Naive B cell (primary cell): ENCODE results near the gene COX5B. TPM values are rescaled to one million over a fixed set of nuclear protein-coding genes. Genes with fewer than 3 reads are reported as not detected.
"Not testable (repeated sequence)": the region's sequence is repeated elsewhere in the genome, so short reads cannot be mapped to it uniquely, and the experiment has no call there.

Source experiments
- ATAC-seq, 2 donors: fragments of 150-1000 bp; cut with Tn5 transposase; 2 replicates each; pipeline ENCODE4 v1.10.0; 2021; ENCODE audit warnings: low read depth in 2 of 2, mild to moderate bottlenecking in 2 of 2, moderate library complexity in 2 of 2
- DNase-seq: peaks from one replicate; pipeline ENCODE4 v3.0.0; 2022
- H3K27ac Mint-ChIP-seq, 6 donors: one replicate each; pipeline ENCODE4 v1.8.0; 2020 to 2022; ENCODE audit warnings: mild to moderate bottlenecking in 6 of 6, mixed read lengths in 6 of 6, moderate library complexity in 5 of 6, inconsistent platforms in 2 of 6
- H3K27me3 Mint-ChIP-seq, 3 donors: one replicate each; pipeline ENCODE4 v1.8.0; 2021 to 2022; ENCODE audit warnings: mixed read lengths in 3 of 3, mild to moderate bottlenecking in 1 of 3
- H3K36me3 Mint-ChIP-seq, 2 donors: one replicate each; pipeline ENCODE4 v1.8.0; 2020 to 2022; ENCODE audit warnings: mixed read lengths in 2 of 2, inconsistent platforms in 1 of 2, mild to moderate bottlenecking in 1 of 2
- H3K4me1 Mint-ChIP-seq, 3 donors: one replicate each; pipeline ENCODE4 v1.8.0; 2020 to 2022; ENCODE audit warnings: mixed read lengths in 3 of 3, inconsistent platforms in 1 of 3, mild to moderate bottlenecking in 1 of 3, moderate library complexity in 1 of 3
- H3K4me3 Mint-ChIP-seq, 8 donors: one replicate each; pipeline ENCODE4 v1.8.0; 2020 to 2022; ENCODE audit warnings: mild to moderate bottlenecking in 8 of 8, mixed read lengths in 8 of 8, moderate library complexity in 8 of 8, inconsistent platforms in 2 of 8
- H3K9me3 Mint-ChIP-seq, 7 donors: one replicate each; pipeline ENCODE4 v1.8.0; 2020 to 2022; ENCODE audit warnings: mixed read lengths in 7 of 7, mild to moderate bottlenecking in 5 of 7, inconsistent platforms in 2 of 7, moderate library complexity in 1 of 7
- polyA plus RNA-seq, 6 donors: library from polyadenylated mRNA; unstranded; fragments of 300-500 nt; fragmentation: Illumina TruSeq; gene quantifications; one replicate each; pipeline ENCODE4 v1.2.3, GENCODE V29; 2021; ENCODE audit warnings: low read depth in 6 of 6

COX5B gene
- polyA plus RNA-seq, 6 donors from 2014 or later, result 280 to 362 (median 320) TPM

DNA sequence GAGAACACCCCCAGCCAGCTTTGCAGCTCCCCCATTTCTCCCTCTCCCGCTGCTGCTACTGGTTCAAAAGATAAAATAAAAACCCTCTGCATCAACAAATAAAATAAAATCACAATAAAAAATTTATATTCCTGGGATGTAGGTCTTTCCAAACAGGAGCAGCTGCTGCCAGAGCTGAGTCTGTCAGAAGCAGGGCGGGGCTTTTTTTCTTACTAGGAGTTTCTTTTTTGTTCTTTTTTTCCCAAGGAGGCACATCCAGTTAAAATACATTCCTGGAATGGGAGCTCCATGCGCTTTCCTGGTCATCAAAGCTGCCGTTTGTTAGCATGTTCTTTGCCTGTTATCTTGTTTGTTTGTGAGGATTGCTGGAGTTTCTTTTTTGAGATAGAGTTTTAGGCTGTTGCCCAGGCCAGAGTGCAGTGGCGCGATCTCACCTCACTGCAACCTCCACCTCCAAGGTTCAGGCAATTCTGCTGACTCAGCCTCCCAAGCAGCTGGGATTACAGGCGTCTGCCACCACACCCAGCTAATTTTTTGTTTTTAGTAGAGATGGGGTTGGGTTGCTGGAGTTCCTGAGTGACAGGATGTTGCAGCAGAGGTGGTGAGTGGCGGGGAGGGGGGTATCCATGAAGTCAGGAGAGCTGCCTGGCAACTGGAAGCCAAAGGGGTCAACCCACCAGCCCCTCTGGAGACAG lies 20.4 kb upstream of the COX5B start:
- ATAC-seq, DNase-seq, H3K36me3 Mint-ChIP-seq, H3K4me1 Mint-ChIP-seq, H3K27ac Mint-ChIP-seq, H3K9me3 Mint-ChIP-seq, H3K4me3 Mint-ChIP-seq: not testable (repeated sequence)
- peaks cover 0 to 20% (median 5%) of the 10 kb centered on the region in 3 donors for H3K27me3 Mint-ChIP-seq

DNA sequence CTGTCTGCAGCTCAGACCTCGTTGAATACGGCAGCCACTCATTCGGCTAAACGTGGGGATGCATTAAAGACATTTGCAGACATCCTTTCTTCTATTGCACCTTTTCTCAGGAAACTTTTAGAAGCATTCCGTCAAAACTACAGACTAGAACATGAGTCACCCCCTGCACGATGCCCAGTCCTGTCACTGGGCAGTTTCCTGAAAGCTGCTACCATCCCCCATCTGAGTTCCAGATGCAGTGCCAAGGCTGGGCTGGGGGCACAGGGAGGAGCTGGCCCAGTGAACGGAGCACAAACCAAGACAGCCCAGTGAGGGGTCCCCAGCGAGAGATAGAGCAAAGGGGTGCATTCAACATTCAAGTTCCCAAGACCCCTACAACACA lies 19.8 kb upstream of the COX5B start:
- peaks cover under 1 to 24% (median 8%) of the 10 kb centered on the region in 3 donors for H3K27me3 Mint-ChIP-seq
- not testable (repeated sequence) for H3K36me3 Mint-ChIP-seq

DNA sequence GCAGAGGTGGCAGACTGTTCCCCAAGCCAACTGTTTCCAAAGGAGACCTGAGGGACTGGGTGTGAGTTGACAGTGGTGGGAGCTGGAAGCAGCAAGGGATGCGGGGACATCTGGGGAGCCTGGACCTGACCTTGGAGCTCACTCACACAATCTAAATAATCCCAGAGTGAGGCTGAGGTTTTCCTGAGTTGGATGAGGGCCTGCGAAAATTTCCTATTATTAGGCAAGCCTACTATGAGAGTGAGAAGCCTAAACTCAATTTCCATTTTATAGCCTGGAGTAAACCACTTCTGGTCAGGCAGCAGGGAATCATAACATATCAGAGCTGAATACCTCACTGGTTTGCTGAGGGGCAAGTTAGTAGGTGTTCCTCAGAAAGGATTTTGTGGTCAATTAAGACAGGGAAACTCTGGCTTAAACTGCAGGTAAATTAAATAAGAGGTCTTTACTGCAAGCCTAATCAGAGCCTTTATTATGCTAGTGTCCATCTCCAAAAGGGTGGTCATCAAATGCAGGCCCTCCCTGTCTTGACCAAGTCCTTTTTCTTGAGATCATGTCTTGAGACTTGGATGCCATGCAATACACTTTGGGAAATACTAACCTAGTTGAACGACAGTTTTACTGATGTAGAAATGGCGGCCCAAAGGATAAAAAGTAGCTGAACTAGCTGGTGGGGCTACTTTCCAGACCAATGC lies 1.7 kb upstream of the COX5B start:
- ATAC-seq (no peak), DNase-seq (no peak)
- no peaks in the 10 kb centered on the region for H3K9me3 Mint-ChIP-seq
- H3K36me3 Mint-ChIP-seq, result peaks cover 6 to 8% of the 10 kb centered on the region in 2 donors
- H3K27me3 Mint-ChIP-seq, result peaks cover 4 to 7% (median 6%) of the 10 kb centered on the region in 3 donors
- H3K4me3 Mint-ChIP-seq, result peak overlapping the region in 3 of 8 donors; percentile 13 to 93 (median 56)
- peaks cover 22 to 29% (median 26%) of the 10 kb centered on the region in 3 donors for H3K4me1 Mint-ChIP-seq
- H3K27ac Mint-ChIP-seq, result no peak overlapping the region

More for the DNA sequence above, 19.8 kb upstream of the COX5B start:
- not testable (repeated sequence) for H3K9me3 Mint-ChIP-seq, H3K27ac Mint-ChIP-seq, DNase-seq, H3K4me1 Mint-ChIP-seq, H3K4me3 Mint-ChIP-seq, ATAC-seq

DNA sequence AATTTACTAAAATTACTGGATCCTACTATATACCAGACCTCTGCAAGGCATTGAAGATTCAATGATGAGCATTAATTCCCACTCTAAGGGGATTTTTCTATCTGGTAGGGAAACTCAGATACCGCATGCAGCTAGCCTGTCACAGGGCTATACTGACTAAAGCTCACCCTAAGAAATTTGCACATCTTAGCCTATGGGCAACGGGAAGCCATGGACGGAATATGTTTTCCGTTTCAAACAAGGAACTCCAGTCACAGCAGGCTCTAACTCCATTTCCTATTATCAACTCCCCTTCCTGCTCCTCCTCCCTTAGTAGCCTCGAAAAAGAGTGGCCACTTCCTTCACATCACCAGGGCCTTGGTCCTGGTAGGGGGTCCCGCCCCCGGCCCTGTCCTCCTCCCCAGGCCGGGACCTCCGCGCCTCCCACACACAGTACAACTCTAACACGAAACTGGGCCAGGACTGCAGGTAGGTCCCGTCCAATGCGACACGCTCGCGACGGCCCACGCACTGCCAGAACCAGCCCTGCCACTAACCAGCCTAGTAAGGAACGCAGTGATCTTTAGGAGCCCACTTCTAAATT lies 659 bp upstream of the COX5B start:
- Mint-ChIP-seq H3K36me3 (peaks cover 6 to 8% of the 10 kb centered on the region in 2 donors), H3K4me1 (peaks cover 22 to 32% (median 29%) of the 10 kb centered on the region in 3 donors), H3K4me3 (peak overlapping the region; percentile 93 to 98 (median 96)), H3K27ac (peak overlapping the region; percentile 89 to 99 (median 96)), H3K27me3 (no peaks in the 10 kb centered on the region), H3K9me3 (no peaks in the 10 kb centered on the region)
- ATAC-seq (peak; percentile 42 to 45), DNase-seq (no peak)

DNA sequence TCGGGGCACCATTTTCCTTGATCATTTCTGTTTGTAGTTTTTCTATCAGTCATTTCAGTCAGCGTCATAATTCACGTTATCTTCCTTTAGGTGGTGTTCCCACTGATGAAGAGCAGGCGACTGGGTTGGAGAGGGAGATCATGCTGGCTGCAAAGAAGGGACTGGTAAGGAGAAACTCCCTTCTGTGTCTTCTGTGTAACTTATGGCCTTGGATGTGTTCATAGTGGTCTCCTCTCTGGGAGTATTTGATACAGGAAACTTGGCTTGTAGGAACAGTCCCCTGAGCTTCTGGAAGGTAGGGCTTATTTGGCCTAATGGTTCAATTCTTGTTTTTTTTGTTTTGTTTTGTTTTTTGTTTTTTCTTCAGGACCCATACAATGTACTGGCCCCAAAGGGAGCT lies 1.1 kb downstream of the COX5B start:
- peaks cover 22 to 32% (median 31%) of the 10 kb centered on the region in 3 donors for H3K4me1 Mint-ChIP-seq
- DNase-seq (no peak), ATAC-seq (no peak)
- peak overlapping the region; percentile 93 to 98 (median 96) for H3K4me3 Mint-ChIP-seq
- H3K36me3 Mint-ChIP-seq, result peaks cover 8 to 11% of the 10 kb centered on the region in 2 donors
- no peaks in the 10 kb centered on the region for H3K27me3 Mint-ChIP-seq
- H3K27ac Mint-ChIP-seq, result peak overlapping the region; percentile 36 to 90 (median 76)
- H3K9me3 Mint-ChIP-seq, result no peaks in the 10 kb centered on the region

DNA sequence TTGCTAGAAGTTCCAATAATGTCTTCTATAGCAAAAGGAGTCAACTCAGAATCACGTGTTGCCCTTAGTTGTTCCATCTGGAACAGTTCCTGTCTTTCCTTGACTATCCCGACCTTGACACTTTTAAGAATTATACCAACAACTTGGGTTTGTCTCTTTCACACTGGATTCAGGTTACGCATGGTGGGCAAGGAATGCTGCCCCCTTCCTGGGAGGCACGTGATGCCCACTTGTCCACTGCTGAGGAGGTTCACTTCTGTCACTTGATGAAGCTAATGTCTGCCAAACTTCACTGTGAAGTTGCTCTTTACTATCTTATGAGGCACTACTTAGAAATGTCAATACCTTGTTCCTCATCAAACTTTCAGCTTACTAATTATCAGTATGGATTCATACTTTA lies 5.3 kb downstream of the COX5B start:
- Mint-ChIP-seq H3K9me3 (no peaks in the 10 kb centered on the region), H3K27me3 (no peaks in the 10 kb centered on the region), H3K36me3 (peaks cover 8 to 11% of the 10 kb centered on the region in 2 donors), H3K27ac (peak overlapping the region in 2 of 6 donors; percentile 22 to 87), H3K4me3 (peak overlapping the region in 1 of 8 donors; percentile 78), H3K4me1 (peaks cover 19 to 23% (median 21%) of the 10 kb centered on the region in 3 donors)
- no peak for ATAC-seq
- no peak for DNase-seq

DNA sequence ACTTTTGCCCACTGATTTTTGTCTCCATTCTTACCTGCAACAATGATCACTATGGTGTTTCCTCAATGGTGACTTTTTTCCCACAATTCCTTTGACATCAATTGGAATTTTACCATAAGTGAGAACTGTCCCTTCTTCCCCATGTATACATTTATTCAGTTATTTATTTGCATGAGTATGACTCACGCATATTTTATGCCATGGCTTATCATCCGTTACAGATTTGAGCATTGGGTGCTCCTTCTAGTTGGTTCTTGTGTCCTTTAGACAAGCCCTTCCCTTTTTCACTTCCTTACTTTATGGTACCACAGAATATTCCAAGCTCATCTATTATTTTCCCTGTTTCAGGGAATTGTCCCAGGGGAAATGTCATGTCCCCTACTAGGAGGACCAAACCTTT lies 7.6 kb downstream of the COX5B start:
- H3K4me3 Mint-ChIP-seq, result peak overlapping the region in 1 of 8 donors; percentile 57
- peaks cover 7% of the 10 kb centered on the region in 2 donors for H3K36me3 Mint-ChIP-seq
- H3K27ac Mint-ChIP-seq, result peak overlapping the region in 3 of 6 donors; percentile 13 to 63 (median 60)
- no peak for DNase-seq
- no peak for ATAC-seq
- H3K27me3 Mint-ChIP-seq, result no peaks in the 10 kb centered on the region
- no peaks in the 10 kb centered on the region for H3K9me3 Mint-ChIP-seq
- peaks cover 6 to 9% (median 7%) of the 10 kb centered on the region in 3 donors for H3K4me1 Mint-ChIP-seq

DNA sequence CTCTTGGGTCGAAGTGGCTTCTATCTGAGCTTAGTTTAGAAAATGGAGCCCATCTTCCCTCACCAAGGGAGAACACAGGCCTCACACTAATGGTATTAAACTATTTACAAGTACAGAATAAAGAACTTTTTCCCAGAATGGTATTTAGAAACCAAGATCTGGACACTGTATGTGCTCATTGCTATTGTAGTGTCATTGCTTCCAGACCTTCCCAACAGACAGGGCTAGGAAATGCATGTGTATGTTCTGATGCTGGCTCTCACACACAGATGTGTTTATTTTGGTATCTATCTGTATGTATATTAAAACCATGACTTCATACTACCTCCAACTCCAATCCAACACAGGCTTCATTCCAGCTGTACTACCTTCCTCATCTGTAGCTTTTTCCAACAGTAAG lies 8.0 kb downstream of the COX5B start:
- Mint-ChIP-seq H3K4me3 (peak overlapping the region in 1 of 8 donors; percentile 57), H3K27me3 (no peaks in the 10 kb centered on the region), H3K4me1 (peaks cover 4 to 6% (median 5%) of the 10 kb centered on the region in 3 donors), H3K36me3 (peaks cover 5 to 6% of the 10 kb centered on the region in 2 donors), H3K27ac (peak overlapping the region in 3 of 6 donors; percentile 12 to 60 (median 49)), H3K9me3 (no peaks in the 10 kb centered on the region)
- no peak for ATAC-seq
- DNase-seq, result no peak

DNA sequence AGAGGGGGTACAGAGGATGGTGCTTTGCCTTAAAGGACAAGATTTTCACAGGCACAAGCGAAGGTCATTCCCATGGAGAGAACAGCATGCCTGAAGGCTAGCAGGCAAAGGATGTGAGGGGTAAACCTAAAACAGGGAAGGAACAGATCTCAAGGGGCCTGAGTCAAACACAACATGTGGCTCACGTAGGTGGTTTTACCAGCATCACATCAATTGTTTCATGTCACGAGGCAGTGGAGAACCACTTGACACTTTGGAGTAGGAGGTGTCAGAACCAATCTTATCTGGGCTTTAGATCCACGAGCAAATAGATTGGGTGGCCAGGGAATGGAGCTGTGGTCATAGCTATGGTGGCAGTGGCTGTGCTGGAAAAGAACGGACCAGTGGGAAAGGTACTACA lies 8.4 kb downstream of the COX5B start:
- Mint-ChIP-seq H3K4me3 (no peak overlapping the region), H3K36me3 (peaks cover 5 to 6% of the 10 kb centered on the region in 2 donors), H3K9me3 (no peaks in the 10 kb centered on the region), H3K4me1 (peaks cover 1 to 5% (median 4%) of the 10 kb centered on the region in 3 donors), H3K27ac (peak overlapping the region in 4 of 6 donors; percentile 12 to 60 (median 38)), H3K27me3 (no peaks in the 10 kb centered on the region)
- no peak for DNase-seq
- no peak for ATAC-seq

DNA sequence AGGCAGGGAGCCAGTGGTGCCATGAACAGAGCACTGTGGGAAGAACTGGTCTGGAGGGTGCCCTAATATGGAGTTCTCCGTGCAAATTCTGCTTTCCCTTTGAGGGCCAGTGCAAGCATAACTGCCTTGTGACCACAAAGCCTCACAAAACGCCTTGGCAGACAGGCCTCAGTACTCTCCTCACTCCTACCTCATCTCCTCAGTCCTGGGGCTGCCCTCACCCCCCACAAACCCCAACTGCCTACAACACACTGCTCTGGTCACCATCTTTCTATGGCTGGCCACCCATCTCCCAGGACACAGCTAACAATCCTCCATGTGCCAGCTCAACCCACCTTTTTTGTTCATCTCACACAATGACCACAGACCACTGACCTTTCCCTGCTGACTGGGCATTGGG lies 8.9 kb downstream of the COX5B start:
- H3K27me3 Mint-ChIP-seq, result no peaks in the 10 kb centered on the region
- DNase-seq (no peak), ATAC-seq (no peak)
- peaks cover 2 to 6% (median 5%) of the 10 kb centered on the region in 3 donors for H3K4me1 Mint-ChIP-seq
- H3K4me3 Mint-ChIP-seq, result peak overlapping the region in 1 of 8 donors; percentile 35
- H3K27ac Mint-ChIP-seq, result peak overlapping the region in 1 of 6 donors; percentile 26
- no peaks in the 10 kb centered on the region for H3K9me3 Mint-ChIP-seq
- H3K36me3 Mint-ChIP-seq, result peaks cover 5 to 6% of the 10 kb centered on the region in 2 donors

DNA sequence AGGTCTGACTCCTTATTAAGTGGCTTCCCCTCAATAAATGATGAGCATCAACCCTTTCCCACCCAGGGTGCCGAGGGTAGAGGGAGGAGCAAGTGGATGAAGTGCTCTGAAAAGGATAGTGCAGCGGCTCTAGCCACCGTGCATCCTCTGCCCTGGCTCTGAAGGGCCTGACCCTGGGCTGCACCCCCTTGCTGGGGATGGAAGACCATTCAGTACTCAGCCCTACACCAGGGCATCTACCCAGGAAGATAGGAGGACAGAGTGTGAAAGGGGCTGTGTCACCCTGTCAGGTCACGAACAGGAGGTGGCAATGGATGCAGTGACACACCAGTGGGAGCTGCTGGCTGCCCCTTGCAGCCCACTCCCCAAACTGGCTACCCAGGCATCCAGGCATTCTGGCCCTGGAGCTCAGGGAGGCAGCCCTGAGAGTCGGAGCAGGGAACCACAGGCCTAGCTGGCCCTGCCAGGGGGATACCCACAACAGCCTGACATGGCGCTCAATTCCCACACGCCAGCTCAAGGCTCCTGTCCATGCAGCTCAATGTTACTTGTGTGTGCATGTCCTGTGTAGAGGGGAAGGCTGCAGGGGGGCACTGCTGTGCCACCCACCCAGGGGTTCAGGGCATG lies 10.4 kb downstream of the COX5B start:
- H3K36me3 Mint-ChIP-seq, result peaks cover 0 to 6% of the 10 kb centered on the region in 2 donors
- DNase-seq (no peak), ATAC-seq (no peak)
- H3K9me3 Mint-ChIP-seq, result no peaks in the 10 kb centered on the region
- peak overlapping the region in 1 of 6 donors; percentile 84 for H3K27ac Mint-ChIP-seq
- H3K4me3 Mint-ChIP-seq, result no peak overlapping the region
- H3K27me3 Mint-ChIP-seq, result no peaks in the 10 kb centered on the region
- peaks cover 9 to 13% (median 11%) of the 10 kb centered on the region in 3 donors for H3K4me1 Mint-ChIP-seq

DNA sequence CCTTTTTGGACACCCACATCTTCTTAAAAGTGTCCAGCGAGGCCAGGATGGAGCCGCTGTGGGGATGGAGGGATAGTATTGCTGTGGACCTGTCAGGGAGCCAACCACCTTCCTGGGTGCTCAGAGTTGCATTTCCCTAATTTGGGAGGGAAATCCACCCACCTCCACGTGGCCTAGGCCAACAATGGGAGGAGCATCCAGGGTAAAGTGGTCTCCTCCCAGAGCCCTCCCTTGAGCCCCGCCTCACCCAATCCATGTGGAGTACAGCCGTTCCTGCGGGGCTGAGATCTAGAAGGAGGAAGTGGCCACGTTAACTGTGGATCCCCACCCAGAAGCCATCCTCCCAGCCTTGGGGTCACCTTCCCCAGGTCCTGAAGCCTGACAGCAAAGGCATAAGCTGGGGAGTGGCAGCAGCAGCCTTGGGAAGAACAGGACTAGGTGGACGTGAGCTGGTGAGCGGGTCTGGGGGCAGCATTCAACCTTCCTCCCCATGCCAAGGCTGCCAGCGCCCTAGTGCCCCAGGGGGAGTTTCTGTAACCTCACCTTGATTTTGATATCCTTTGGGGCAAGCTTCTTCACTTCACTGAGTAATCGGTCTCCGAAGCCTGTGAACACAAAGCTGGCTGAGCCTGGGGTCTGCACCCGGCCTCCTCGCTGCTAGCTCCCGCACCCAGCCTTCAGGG lies 11.2 kb downstream of the COX5B start:
- Mint-ChIP-seq H3K4me3 (no peak overlapping the region), H3K4me1 (peaks cover 17 to 21% (median 19%) of the 10 kb centered on the region in 3 donors), H3K36me3 (peaks cover 0 to 6% of the 10 kb centered on the region in 2 donors), H3K9me3 (no peaks in the 10 kb centered on the region), H3K27me3 (no peaks in the 10 kb centered on the region), H3K27ac (no peak overlapping the region)
- DNase-seq (no peak), ATAC-seq (no peak)
